DOHH2 (cell line): ENCODE data around the gene ADAMTS1.

Experiments
- H3F3A ChIP-seq: fragments of 200-600 bp; sonication (generic), shearing (Covaris generic); 2 replicates; pipeline ENCODE4 v1.6.0; 2016; ENCODE audit warnings: antibody characterized with exemption, mild to moderate bottlenecking; ENCODE audit not compliant: control insufficient read depth, insufficient read depth
- H3K27ac ChIP-seq: fragments of 200-600 bp; sonication (generic); 2 replicates; pipeline ENCODE4 v1.5.1; 2014; ENCODE audit warnings: low read depth, mild to moderate bottlenecking, low read length, moderate library complexity
- H3K27me3 ChIP-seq: fragments of 200-600 bp; sonication (generic); 2 replicates; pipeline ENCODE4 v1.6.1; 2014; ENCODE audit warnings: mild to moderate bottlenecking, low read length, mixed read lengths; ENCODE audit not compliant: control insufficient read depth
- H3K36me3 ChIP-seq: fragments of 200-600 bp; sonication (generic); 2 replicates; pipeline ENCODE4 v1.6.1; 2014; ENCODE audit warnings: mild to moderate bottlenecking, low read length, moderate library complexity, mixed read lengths; ENCODE audit not compliant: control insufficient read depth
- H3K4me1 ChIP-seq: fragments of 200-600 bp; sonication (generic); 2 replicates; pipeline ENCODE4 v1.6.1; 2014; ENCODE audit warnings: mild to moderate bottlenecking, low read length, mixed read lengths; ENCODE audit not compliant: control insufficient read depth
- H3K4me2 ChIP-seq: fragments of 200-600 bp; sonication (generic); 2 replicates; pipeline ENCODE4 v1.6.0; 2014; ENCODE audit warnings: mild to moderate bottlenecking, low read length, moderate library complexity
- H3K4me3 ChIP-seq: fragments of 200-600 bp; sonication (generic); 2 replicates; pipeline ENCODE4 v1.5.1; 2014; ENCODE audit warnings: mild to moderate bottlenecking, low read length, mixed read lengths
- H3K79me2 ChIP-seq: fragments of 200-600 bp; sonication (generic); 2 replicates; pipeline ENCODE4 v1.6.1; 2014; ENCODE audit warnings: mild to moderate bottlenecking, low read length, mixed read lengths; ENCODE audit not compliant: control insufficient read depth
- H3K9me2 ChIP-seq: fragments of 200-600 bp; sonication (generic); replicated peaks from 2 replicates; pipeline ENCODE4 v1.6.1; 2014; ENCODE audit warnings: mild to moderate bottlenecking, low read length, mixed read lengths; ENCODE audit not compliant: control insufficient read depth
- H3K9me3 ChIP-seq: fragments of 200-600 bp; sonication (generic); 2 replicates; pipeline ENCODE4 v1.6.1; 2014; ENCODE audit warnings: antibody characterized with exemption, low read length, mixed read lengths; ENCODE audit not compliant: control insufficient read depth, insufficient read depth
- H4K20me1 ChIP-seq: fragments of 200-600 bp; sonication (generic); 2 replicates; pipeline ENCODE4 v1.6.0; 2014; ENCODE audit warnings: low read depth, mild to moderate bottlenecking, antibody characterized with exemption, low read length, moderate library complexity; ENCODE audit not compliant: control insufficient read depth, insufficient read depth
- EZH2phosphoT487 ChIP-seq: fragments of 200-600 bp; sonication (generic); IDR thresholded peaks from 2 replicates; pipeline ENCODE4 v1.6.1; 2017; ENCODE audit warnings: borderline replicate concordance, mild to moderate bottlenecking, antibody characterized with exemption, low read length, moderate library complexity, mixed read lengths
- TF ChIP-seq, protein P1 (sequence below): fragments of 200-600 bp; sonication (generic); IDR thresholded peaks from one replicate; pipeline ENCODE4 v1.5.1; 2014; ENCODE audit warnings: antibody characterized with exemption, mild to moderate bottlenecking, low read depth, low read length; ENCODE audit not compliant: poor library complexity, severe bottlenecking

The ADAMTS1 gene

DNA sequence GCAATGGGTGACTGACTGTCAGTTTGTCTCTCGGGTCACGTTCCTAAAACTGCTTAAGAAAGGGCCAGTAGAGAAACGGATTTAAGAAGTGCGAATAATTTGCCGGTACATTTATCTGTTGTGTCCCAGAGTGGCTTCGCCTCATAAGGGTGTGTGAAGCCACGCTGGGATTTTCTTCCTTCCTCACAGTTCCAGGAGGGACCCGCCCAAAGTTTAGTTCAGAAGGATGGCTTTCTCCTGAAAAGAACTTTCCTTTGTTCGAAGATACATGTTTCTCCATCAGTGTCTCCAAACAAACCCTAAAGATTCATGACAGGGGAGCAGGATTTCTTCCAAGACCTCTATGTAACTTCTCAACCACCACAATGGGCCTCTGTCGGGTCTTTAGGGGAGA, 49.8 kb downstream of the ADAMTS1 start:
- Histone ChIP-seq H3K9me2 (no peaks in the 10 kb centered on the region), H3K9me3 (no peaks in the 10 kb centered on the region), H3K36me3 (no peaks in the 10 kb centered on the region), H4K20me1 (no peaks in the 10 kb centered on the region), H3K79me2 (no peaks in the 10 kb centered on the region), H3K4me3 (no peak overlapping the region), H3F3A (no peaks in the 10 kb centered on the region), H3K27ac (no peak overlapping the region), H3K4me1 (no peaks in the 10 kb centered on the region), H3K4me2 (no peak overlapping the region), H3K27me3 (no peaks in the 10 kb centered on the region)
- TF ChIP-seq, protein P1, sequence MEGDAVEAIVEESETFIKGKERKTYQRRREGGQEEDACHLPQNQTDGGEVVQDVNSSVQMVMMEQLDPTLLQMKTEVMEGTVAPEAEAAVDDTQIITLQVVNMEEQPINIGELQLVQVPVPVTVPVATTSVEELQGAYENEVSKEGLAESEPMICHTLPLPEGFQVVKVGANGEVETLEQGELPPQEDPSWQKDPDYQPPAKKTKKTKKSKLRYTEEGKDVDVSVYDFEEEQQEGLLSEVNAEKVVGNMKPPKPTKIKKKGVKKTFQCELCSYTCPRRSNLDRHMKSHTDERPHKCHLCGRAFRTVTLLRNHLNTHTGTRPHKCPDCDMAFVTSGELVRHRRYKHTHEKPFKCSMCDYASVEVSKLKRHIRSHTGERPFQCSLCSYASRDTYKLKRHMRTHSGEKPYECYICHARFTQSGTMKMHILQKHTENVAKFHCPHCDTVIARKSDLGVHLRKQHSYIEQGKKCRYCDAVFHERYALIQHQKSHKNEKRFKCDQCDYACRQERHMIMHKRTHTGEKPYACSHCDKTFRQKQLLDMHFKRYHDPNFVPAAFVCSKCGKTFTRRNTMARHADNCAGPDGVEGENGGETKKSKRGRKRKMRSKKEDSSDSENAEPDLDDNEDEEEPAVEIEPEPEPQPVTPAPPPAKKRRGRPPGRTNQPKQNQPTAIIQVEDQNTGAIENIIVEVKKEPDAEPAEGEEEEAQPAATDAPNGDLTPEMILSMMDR = no peak
- no peak for TF ChIP-seq EZH2phosphoT487

DNA sequence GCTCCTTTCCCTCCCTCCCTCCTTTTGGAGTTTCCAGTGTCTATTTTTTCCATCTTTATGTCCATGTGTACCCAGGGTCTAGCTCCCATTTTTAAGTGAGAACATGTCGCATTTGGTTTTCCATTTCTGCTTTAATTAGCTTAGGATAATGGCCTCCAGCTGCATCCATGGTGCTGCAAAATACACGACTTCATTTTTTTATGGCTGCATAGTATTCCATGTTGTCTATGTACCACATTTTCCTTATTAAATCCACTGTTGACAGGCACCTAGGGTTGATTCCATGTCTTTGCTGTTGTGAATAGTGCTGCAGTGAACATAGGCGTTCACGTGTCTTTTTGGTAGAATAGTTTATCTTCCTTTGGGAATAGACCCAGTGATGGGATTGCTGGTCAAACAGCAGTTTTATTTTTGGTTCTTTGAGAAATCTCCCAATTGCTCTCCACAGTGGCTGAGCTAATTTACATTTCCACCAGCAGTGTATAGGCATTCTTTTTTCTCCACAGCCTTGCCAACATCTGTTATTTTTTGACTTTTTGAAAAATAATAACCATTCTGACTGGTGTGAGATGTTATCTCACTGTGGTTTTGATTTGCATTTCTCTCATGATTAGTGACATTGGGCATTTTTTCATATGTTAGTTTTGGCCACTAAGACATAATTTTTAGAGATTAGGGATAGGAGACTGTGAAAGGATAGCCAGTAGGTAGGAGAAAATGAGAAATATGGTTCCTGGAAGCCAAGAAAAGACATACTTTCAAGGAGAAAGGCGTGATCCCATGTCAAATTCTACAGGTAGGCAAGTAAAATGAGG, 50.4 kb downstream of the ADAMTS1 start:
- Histone ChIP-seq H3K4me2 (no peak overlapping the region), H3K4me1 (no peaks in the 10 kb centered on the region), H3F3A (no peaks in the 10 kb centered on the region), H3K9me3 (no peaks in the 10 kb centered on the region), H3K79me2 (no peaks in the 10 kb centered on the region), H3K27me3 (no peaks in the 10 kb centered on the region), H3K36me3 (no peaks in the 10 kb centered on the region), H4K20me1 (no peaks in the 10 kb centered on the region), H3K9me2 (no peaks in the 10 kb centered on the region), H3K27ac (no peak overlapping the region), H3K4me3 (no peak overlapping the region)
- TF ChIP-seq EZH2phosphoT487 = no peak
- TF ChIP-seq, protein P1 = no peak

DNA sequence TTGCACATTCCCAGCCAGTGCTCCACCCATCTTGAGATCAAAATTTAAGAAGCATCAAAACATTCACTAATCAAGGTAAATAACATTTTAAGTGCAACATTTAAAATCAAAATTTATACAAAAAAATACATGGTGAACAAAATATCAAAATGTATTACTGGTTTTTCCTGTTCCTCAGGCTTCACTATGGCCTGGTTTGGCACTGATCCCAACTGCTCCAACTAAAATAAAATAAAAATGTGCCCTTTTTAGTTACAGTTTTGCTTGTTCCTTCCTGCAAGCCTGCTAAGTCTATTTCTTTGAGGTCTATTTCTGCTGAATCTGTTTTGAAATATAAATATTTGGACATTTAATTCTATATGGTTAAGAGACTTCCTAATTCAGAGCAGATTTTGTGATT, 54.9 kb downstream of the ADAMTS1 start:
- Histone ChIP-seq H3K36me3 (no peaks in the 10 kb centered on the region), H3K4me2 (no peak overlapping the region), H3K79me2 (no peaks in the 10 kb centered on the region), H3K9me3 (no peaks in the 10 kb centered on the region), H4K20me1 (no peaks in the 10 kb centered on the region), H3K27me3 (no peaks in the 10 kb centered on the region), H3K27ac (no peak overlapping the region), H3K4me3 (no peak overlapping the region), H3K4me1 (no peaks in the 10 kb centered on the region), H3F3A (no peaks in the 10 kb centered on the region), H3K9me2 (no peaks in the 10 kb centered on the region)
- TF ChIP-seq EZH2phosphoT487 = no peak
- TF ChIP-seq, protein P1 = no peak
